Liver (tissue), 3 donors: ENCODE results near the gene PLXNB1.

ENCODE experiments used
- CTCF ChIP-seq: fragments of 150-350 bp; IDR thresholded peaks from 2 replicates; pipeline ENCODE4 v1.5.1; 2017; ENCODE audit warnings: improper control_type of control experiment, low read depth, low read length; ENCODE audit not compliant: missing input control
- GABPA ChIP-seq, 2 donors: IDR thresholded peaks in 1 of 2; conservative IDR thresholded peaks in 1 of 2; 2 replicates each; pipeline ENCODE4 v1.6.1; 2016; ENCODE audit warnings: antibody characterized with exemption in 2 of 2, mild to moderate bottlenecking in 1 of 2, moderate library complexity in 1 of 2
- HNF4A ChIP-seq, 2 donors: conservative IDR thresholded peaks; 2 replicates each; pipeline ENCODE4 v1.6.1; 2016; ENCODE audit warnings: antibody characterized with exemption in 2 of 2, mild to moderate bottlenecking in 2 of 2
- HNF4G ChIP-seq: IDR thresholded peaks from 2 replicates; pipeline ENCODE4 v1.6.1; 2016; ENCODE audit warnings: antibody characterized with exemption
- JUND ChIP-seq, 2 donors: IDR thresholded peaks; 2 replicates each; pipeline ENCODE4 v1.6.1; 2016; ENCODE audit warnings: antibody characterized with exemption in 2 of 2
- NR2F2 ChIP-seq: IDR thresholded peaks from 2 replicates; pipeline ENCODE4 v1.6.1; 2016; ENCODE audit warnings: antibody characterized with exemption
- RAD21 ChIP-seq, 2 donors: IDR thresholded peaks; 2 replicates each; pipeline ENCODE4 v1.6.1; 2016; ENCODE audit warnings: antibody characterized with exemption in 2 of 2, mild to moderate bottlenecking in 2 of 2
- SP1 ChIP-seq: IDR thresholded peaks from 2 replicates; pipeline ENCODE4 v1.6.1; 2018; ENCODE audit warnings: antibody characterized with exemption, mild to moderate bottlenecking
- TAF1 ChIP-seq: conservative IDR thresholded peaks from 2 replicates; pipeline ENCODE4 v1.6.1; 2016; ENCODE audit warnings: antibody characterized with exemption, mild to moderate bottlenecking
- YY1 ChIP-seq: IDR thresholded peaks from 2 replicates; pipeline ENCODE4 v1.6.1; 2016; ENCODE audit warnings: antibody characterized with exemption, mild to moderate bottlenecking
- TF ChIP-seq, protein P1 (sequence below): IDR thresholded peaks from 2 replicates; pipeline ENCODE4 v1.6.1; 2016; ENCODE audit warnings: antibody characterized with exemption
- TF ChIP-seq, protein P2 (sequence below): IDR thresholded peaks from 2 replicates; pipeline ENCODE4 v1.6.1; 2016; ENCODE audit warnings: antibody characterized with exemption
- TF ChIP-seq, protein P3 (sequence below): IDR thresholded peaks from 2 replicates; pipeline ENCODE4 v1.6.1; 2016; ENCODE audit warnings: antibody characterized with exemption, mild to moderate bottlenecking
- donor health status: healthy.
- donor health status: healthy.

GRCh38 chr3:48465531-48466378 is 35.9 kb upstream of the PLXNB1 start:
- peak; percentile 71 for TF ChIP-seq CTCF
- TF ChIP-seq, protein P1, sequence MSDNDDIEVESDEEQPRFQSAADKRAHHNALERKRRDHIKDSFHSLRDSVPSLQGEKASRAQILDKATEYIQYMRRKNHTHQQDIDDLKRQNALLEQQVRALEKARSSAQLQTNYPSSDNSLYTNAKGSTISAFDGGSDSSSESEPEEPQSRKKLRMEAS: no peak
- TF ChIP-seq YY1: peak; percentile 71
- TF ChIP-seq JUND (IDR thresholded peaks at IDR 0.05): peak; percentile 63 to 81
- TF ChIP-seq, protein P2, sequence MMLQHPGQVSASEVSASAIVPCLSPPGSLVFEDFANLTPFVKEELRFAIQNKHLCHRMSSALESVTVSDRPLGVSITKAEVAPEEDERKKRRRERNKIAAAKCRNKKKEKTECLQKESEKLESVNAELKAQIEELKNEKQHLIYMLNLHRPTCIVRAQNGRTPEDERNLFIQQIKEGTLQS: no peak
- TF ChIP-seq GABPA (IDR thresholded peaks at IDR 0.05 in 1 of 2, conservative IDR thresholded peaks at IDR 0.05 in 1 of 2): peak in 1 of 2 donors; percentile 75
- no peak for TF ChIP-seq HNF4G
- peak; percentile 82 for TF ChIP-seq NR2F2
- TF ChIP-seq TAF1: no peak
- TF ChIP-seq HNF4A (conservative IDR thresholded peaks at IDR 0.05): peak in 1 of 2 donors; percentile 45
- TF ChIP-seq RAD21 (IDR thresholded peaks at IDR 0.05): peak; percentile 96 to 98
- TF ChIP-seq, protein P3, sequence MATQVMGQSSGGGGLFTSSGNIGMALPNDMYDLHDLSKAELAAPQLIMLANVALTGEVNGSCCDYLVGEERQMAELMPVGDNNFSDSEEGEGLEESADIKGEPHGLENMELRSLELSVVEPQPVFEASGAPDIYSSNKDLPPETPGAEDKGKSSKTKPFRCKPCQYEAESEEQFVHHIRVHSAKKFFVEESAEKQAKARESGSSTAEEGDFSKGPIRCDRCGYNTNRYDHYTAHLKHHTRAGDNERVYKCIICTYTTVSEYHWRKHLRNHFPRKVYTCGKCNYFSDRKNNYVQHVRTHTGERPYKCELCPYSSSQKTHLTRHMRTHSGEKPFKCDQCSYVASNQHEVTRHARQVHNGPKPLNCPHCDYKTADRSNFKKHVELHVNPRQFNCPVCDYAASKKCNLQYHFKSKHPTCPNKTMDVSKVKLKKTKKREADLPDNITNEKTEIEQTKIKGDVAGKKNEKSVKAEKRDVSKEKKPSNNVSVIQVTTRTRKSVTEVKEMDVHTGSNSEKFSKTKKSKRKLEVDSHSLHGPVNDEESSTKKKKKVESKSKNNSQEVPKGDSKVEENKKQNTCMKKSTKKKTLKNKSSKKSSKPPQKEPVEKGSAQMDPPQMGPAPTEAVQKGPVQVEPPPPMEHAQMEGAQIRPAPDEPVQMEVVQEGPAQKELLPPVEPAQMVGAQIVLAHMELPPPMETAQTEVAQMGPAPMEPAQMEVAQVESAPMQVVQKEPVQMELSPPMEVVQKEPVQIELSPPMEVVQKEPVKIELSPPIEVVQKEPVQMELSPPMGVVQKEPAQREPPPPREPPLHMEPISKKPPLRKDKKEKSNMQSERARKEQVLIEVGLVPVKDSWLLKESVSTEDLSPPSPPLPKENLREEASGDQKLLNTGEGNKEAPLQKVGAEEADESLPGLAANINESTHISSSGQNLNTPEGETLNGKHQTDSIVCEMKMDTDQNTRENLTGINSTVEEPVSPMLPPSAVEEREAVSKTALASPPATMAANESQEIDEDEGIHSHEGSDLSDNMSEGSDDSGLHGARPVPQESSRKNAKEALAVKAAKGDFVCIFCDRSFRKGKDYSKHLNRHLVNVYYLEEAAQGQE: peak; percentile 19
- peak; percentile 72 for TF ChIP-seq SP1
